H1 (cell line): ENCODE measurements around the gene GEN1.

Experiments
- CREB1 ChIP-seq: IDR thresholded peaks from 2 replicates; pipeline ENCODE4 v1.6.1; 2012; ENCODE audit warnings: inconsistent platforms
- CTCF ChIP-seq, 3 experiments: IDR thresholded peaks; 1 replicate in 2 of 3; 2 replicates in 1 of 3; pipeline versions ENCODE4 v1.5.1 to v1.6.1; 2011; ENCODE audit warnings: low read length in 3 of 3, mild to moderate bottlenecking in 3 of 3, inconsistent platforms in 2 of 3, low read depth in 1 of 3, moderate library complexity in 1 of 3; ENCODE audit not compliant: insufficient read depth in 1 of 3; ENCODE audit errors: control extremely low read depth in 1 of 3
- EZH2 ChIP-seq: fragments of 200-600 bp; sonication (generic); IDR thresholded peaks from 2 replicates; pipeline ENCODE4 v1.7.1; 2012; ENCODE audit warnings: low read depth, mild to moderate bottlenecking, moderate library complexity, low read length, inconsistent platforms; ENCODE audit not compliant: severe bottlenecking
- FOSL1 ChIP-seq: IDR thresholded peaks from 2 replicates; pipeline ENCODE4 v1.6.1; 2011; ENCODE audit warnings: mild to moderate bottlenecking, low read depth, low read length, moderate library complexity; ENCODE audit not compliant: insufficient read depth
- PHF8 ChIP-seq: fragments of 200-600 bp; sonication (generic); conservative IDR thresholded peaks from 2 replicates; pipeline ENCODE4 v1.7.1; 2012; ENCODE audit warnings: low read depth, mild to moderate bottlenecking, inconsistent platforms, low read length, moderate library complexity
- POLR2A ChIP-seq, 2 experiments: IDR thresholded peaks; 1 replicate in 1 of 2; 2 replicates in 1 of 2; pipeline ENCODE4 v1.6.1; 2011; ENCODE audit warnings: low read depth in 2 of 2, low read length in 2 of 2, mild to moderate bottlenecking in 2 of 2; ENCODE audit errors: control extremely low read depth in 1 of 2
- ZNF274 ChIP-seq: IDR thresholded peaks from 2 replicates; pipeline ENCODE4 v1.7.0; 2012; ENCODE audit warnings: low read length, borderline replicate concordance; ENCODE audit errors: extremely low read depth

GRCh38 chr2:17805166-17805565, 51.2 kb downstream of the GEN1 start:
- TF ChIP-seq POLR2A (IDR thresholded peaks at IDR 0.05; ENCODE audit: control extremely low read depth in 1 of 2, low read depth in 2 of 2, low read length in 2 of 2) (no peak), CTCF (IDR thresholded peaks at IDR 0.05; ENCODE audit: control extremely low read depth in 1 of 3, insufficient read depth in 1 of 3, low read depth in 1 of 3, low read length in 3 of 3) (no peak), CREB1 (no peak), FOSL1 (no peak), EZH2 (no peak), PHF8 (no peak), ZNF274 (no peak)
